Lower leg skin (tissue), 3 donors: ENCODE results near the gene CCDC197.

ENCODE experiments used
- CTCF ChIP-seq, 3 donors: fragments of 450-650 bp; IDR thresholded peaks; one replicate each; pipeline ENCODE4 v1.5.1; 2016; ENCODE audit warnings: antibody characterized with exemption in 3 of 3, mild to moderate bottlenecking in 3 of 3, moderate library complexity in 2 of 3
- POLR2A ChIP-seq, 2 donors: fragments of 450-650 bp; IDR thresholded peaks; one replicate each; pipeline ENCODE4 v1.6.1; 2016 to 2017; ENCODE audit warnings: antibody characterized with exemption in 2 of 2, mild to moderate bottlenecking in 1 of 2, moderate library complexity in 1 of 2

- TF ChIP-seq CTCF (IDR thresholded peaks at IDR 0.05) = no peak
- TF ChIP-seq POLR2A (IDR thresholded peaks at IDR 0.05) = no peak
Measured at GRCh38 chr14:93950948-93951634, 46.0 kb upstream of the CCDC197 start.
